HCT116 (cell line): ENCODE measurements around the gene PRKCZ. TPM values are rescaled to one million over a fixed set of nuclear protein-coding genes. Genes with fewer than 3 reads are reported as not detected.

Experiments used
- ATAC-seq: fragments of 200-7000 bp; cut with Tn5 transposase; 2 replicates; pipeline ENCODE4 v1.9.1; 2020; ENCODE audit warnings: mild to moderate bottlenecking, moderate library complexity
- BruUV-seq: library from RNA; stranded (reverse); fragments of 400-500 nt; replicated peaks from 2 replicates; lab custom pipeline; 2021; lab: Mats Ljungman, UMichigan
- CTCF ChIA-PET: fragments of 300-600 bp; sonication (Branson Sonifier 250); formaldehyde crosslinking; loops from one replicate; lab custom pipeline; 2021; ENCODE audit warnings: antibody characterized with exemption; lab: Charles Lee
- POLR2A ChIA-PET: fragments of 300-600, 350-600 bp; sonication (Branson Sonifier 250); formaldehyde crosslinking; loops from one replicate; lab custom pipeline; 2021; ENCODE audit warnings: antibody characterized with exemption; lab: Charles Lee
- RAD21 ChIA-PET, 2 experiments: fragments of 300-600 bp; sonication (Branson Sonifier 250); formaldehyde crosslinking; loops; one replicate each; lab custom pipeline; 2023; ENCODE audit warnings: low total read pairs in 2 of 2; ENCODE audit not compliant: uncharacterized antibody in 2 of 2, unreplicated experiment in 2 of 2, low non-redundant PET in 1 of 2; lab: Charles Lee
- DNase-seq: peaks from one replicate; pipeline ENCODE4 v3.0.0-alpha.2; 2010; ENCODE audit warnings: low read depth, low spot score
- H2AFZ ChIP-seq: fragments of 200-600 bp; shearing (Covaris generic), sonication (generic); 2 replicates; pipeline ENCODE4 v1.6.1; 2017; ENCODE audit warnings: low read depth, mixed run types, mixed read lengths, antibody characterized with exemption, low read length; ENCODE audit not compliant: poor library complexity, severe bottlenecking
- H3K27ac ChIP-seq: 2 replicates; pipeline ENCODE4 v1.5.1; 2012; ENCODE audit warnings: low read depth, low read length
- H3K27me3 ChIP-seq: fragments of 200-600 bp; sonication (generic); 2 replicates; pipeline ENCODE4 v1.6.1; 2016; ENCODE audit warnings: mixed run types, low read length, mixed read lengths; ENCODE audit not compliant: insufficient read depth
- H3K36me3 ChIP-seq, 2 experiments: fragments of 200-500 bp in 1 of 2; fragments of 200-600 bp in 1 of 2; sonication (Bioruptor generic) in 1 of 2; sonication (generic) in 1 of 2; 2 replicates each; pipeline versions ENCODE4 v1.5.1 to v1.6.1; 2014 to 2016; ENCODE audit warnings: low read length in 2 of 2, inconsistent platforms in 1 of 2, mixed read lengths in 1 of 2, mixed run types in 1 of 2; ENCODE audit not compliant: insufficient read depth in 2 of 2, control insufficient read depth in 1 of 2
- H3K4me1 ChIP-seq, 2 experiments: fragments of 200-600 bp in 1 of 2; sonication (generic) in 1 of 2; 2 replicates each; pipeline versions ENCODE4 v1.5.1 to v1.6.1; 2012 to 2017; ENCODE audit warnings: low read length in 2 of 2, inconsistent platforms in 1 of 2, mild to moderate bottlenecking in 1 of 2, mixed read lengths in 1 of 2, mixed run types in 1 of 2, moderate library complexity in 1 of 2; ENCODE audit not compliant: insufficient read depth in 2 of 2, control insufficient read depth in 1 of 2
- H3K4me2 ChIP-seq: fragments of 200-600 bp; sonication (generic); 2 replicates; pipeline ENCODE4 v1.6.1; 2017; ENCODE audit warnings: mixed run types, low read length, mixed read lengths
- H3K4me3 ChIP-seq, 2 experiments: fragments of 200-600 bp in 1 of 2; sonication (generic) in 1 of 2; replicated peaks in 1 of 2; 2 replicates each; pipeline ENCODE4 v1.5.1; 2011 to 2016; ENCODE audit warnings: low read length in 2 of 2, control low read depth in 1 of 2, low read depth in 1 of 2, mild to moderate bottlenecking in 1 of 2, mixed read lengths in 1 of 2, mixed run types in 1 of 2
- H3K79me2 ChIP-seq: fragments of 200-600 bp; sonication (generic); 2 replicates; pipeline ENCODE4 v1.6.1; 2017; ENCODE audit warnings: mild to moderate bottlenecking, mixed run types, low read length, moderate library complexity, mixed read lengths; ENCODE audit not compliant: insufficient read depth
- H3K9ac ChIP-seq: fragments of 200-600 bp; sonication (generic); 2 replicates; pipeline ENCODE4 v1.6.1; 2016; ENCODE audit warnings: low read length, mixed read lengths
- H3K9me2 ChIP-seq: fragments of 200-600 bp; sonication (generic), shearing (Covaris generic); 2 replicates; pipeline ENCODE4 v1.6.1; 2017; ENCODE audit warnings: mixed run types, mild to moderate bottlenecking, moderate library complexity; ENCODE audit not compliant: insufficient read depth
- H3K9me3 ChIP-seq, 2 experiments: fragments of 200-500 bp in 1 of 2; fragments of 200-600 bp in 1 of 2; sonication (Bioruptor generic) in 1 of 2; sonication (generic) in 1 of 2; 2 replicates each; pipeline ENCODE4 v1.6.1; 2014 to 2017; ENCODE audit warnings: low read length in 2 of 2, mixed read lengths in 2 of 2, inconsistent platforms in 1 of 2, low read depth in 1 of 2, mild to moderate bottlenecking in 1 of 2, mixed run types in 1 of 2, moderate library complexity in 1 of 2; ENCODE audit not compliant: control insufficient read depth in 1 of 2, insufficient read depth in 1 of 2
- H4K20me1 ChIP-seq: fragments of 200-600 bp; sonication (generic), shearing (Covaris generic); 2 replicates; pipeline ENCODE4 v1.6.1; 2017; ENCODE audit warnings: mixed run types, mild to moderate bottlenecking, moderate library complexity; ENCODE audit not compliant: insufficient read depth
- CEBPB ChIP-seq: IDR thresholded peaks from 2 replicates; pipeline ENCODE4 v1.6.1; 2012; ENCODE audit warnings: low read depth
- EGR1 ChIP-seq: IDR thresholded peaks from 2 replicates; pipeline ENCODE4 v1.6.1; 2012; ENCODE audit warnings: low read depth
- ELF1 ChIP-seq: IDR thresholded peaks from 2 replicates; pipeline ENCODE4 v1.6.1; 2012; ENCODE audit warnings: low read depth, borderline replicate concordance
- EZH2phosphoT487 ChIP-seq: fragments of 200-600 bp; IDR thresholded peaks from 2 replicates; pipeline ENCODE4 v1.6.1; 2018; ENCODE audit warnings: antibody characterized with exemption, borderline replicate concordance
- FOSL1 ChIP-seq: IDR thresholded peaks from 2 replicates; pipeline ENCODE4 v1.6.1; 2012; ENCODE audit warnings: low read depth
- JUND ChIP-seq: IDR thresholded peaks from 2 replicates; pipeline ENCODE4 v1.6.1; 2012
- POLR2A ChIP-seq: IDR thresholded peaks from 2 replicates; pipeline ENCODE4 v1.7.0; 2011; ENCODE audit warnings: borderline replicate concordance; ENCODE audit not compliant: insufficient read depth, insufficient read length; ENCODE audit errors: extremely low read depth
- POLR2AphosphoS5 ChIP-seq: IDR thresholded peaks from 2 replicates; pipeline ENCODE4 v1.6.1; 2011; ENCODE audit warnings: mild to moderate bottlenecking, low read depth, low read length, moderate library complexity
- RAD21 ChIP-seq: IDR thresholded peaks from 2 replicates; pipeline ENCODE4 v1.6.1; 2012; ENCODE audit warnings: low read depth, mild to moderate bottlenecking
- SP1 ChIP-seq: IDR thresholded peaks from 2 replicates; pipeline ENCODE4 v1.6.1; 2012; ENCODE audit warnings: low read depth
- YY1 ChIP-seq: IDR thresholded peaks from 2 replicates; pipeline ENCODE4 v1.6.1; 2011; ENCODE audit warnings: low read length, low read depth, moderate library complexity, mild to moderate bottlenecking; ENCODE audit not compliant: insufficient replicate concordance; ENCODE audit errors: extremely low read depth
- ZFX ChIP-seq: fragments of 450-650 bp; IDR thresholded peaks from 2 replicates; pipeline ENCODE4 v1.6.1; 2017
- intact Hi-C: fragments of 100-400 bp; cut with micrococcal nuclease; formaldehyde crosslinking; loops from 2 replicates; pipeline ENCODE4 v1.10.0; 2022
- total RNA-seq: library from RNA; stranded (reverse); gene quantifications from one replicate; pipeline ENCODE4 v1.2.1, GENCODE V29; 2021; ENCODE audit not compliant: unreplicated experiment
- TF ChIP-seq, protein P1 (sequence below): IDR thresholded peaks from 2 replicates; pipeline ENCODE4 v1.6.1; 2012; ENCODE audit warnings: low read depth

The PRKCZ gene
- total RNA-seq, 1 experiment from 2014 or later, result 46.8 TPM

DNA sequence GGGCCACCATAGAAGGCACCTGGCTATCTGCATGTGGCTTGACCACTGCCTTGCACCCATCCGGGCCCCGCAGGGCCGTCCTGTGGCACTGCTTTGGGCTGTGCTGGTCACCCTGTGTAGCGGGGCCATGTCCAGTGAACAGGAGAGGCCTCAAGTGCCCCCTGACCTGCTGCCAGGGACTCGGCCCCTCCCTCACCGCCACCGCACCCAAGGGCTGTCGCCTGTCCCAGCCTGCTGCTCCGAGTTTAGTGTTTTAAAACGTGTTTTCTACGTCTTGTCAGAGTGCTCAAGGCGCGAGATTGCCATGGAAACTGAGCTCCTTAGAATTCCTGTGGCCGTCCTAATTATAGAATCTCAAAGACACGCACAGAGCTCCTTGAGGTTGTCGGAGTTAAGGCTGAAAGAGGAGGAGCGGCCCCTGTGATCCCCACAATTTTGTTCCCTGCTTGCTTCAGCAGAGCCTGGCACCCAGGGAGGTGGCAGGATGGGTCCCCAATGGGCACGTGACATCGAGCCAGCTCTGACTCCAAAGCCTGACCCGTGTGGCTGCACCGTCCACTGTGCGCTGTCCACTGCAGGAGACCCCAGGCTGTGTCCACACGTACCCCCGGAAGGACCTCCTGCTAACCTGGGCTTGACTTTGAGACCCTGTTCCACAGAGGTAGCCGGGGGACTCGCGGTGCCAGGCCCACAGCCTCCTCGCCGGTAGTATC lies 78.1 kb downstream of the PRKCZ start:
- no peaks in the 10 kb centered on the region for H3K27me3 ChIP-seq
- intact Hi-C loops, result no loop called here
- BruUV-seq, result no TSS peak
- H4K20me1 ChIP-seq, result no peaks in the 10 kb centered on the region
- no peak overlapping the region for H3K4me2 ChIP-seq
- H3K9me2 ChIP-seq, result no peaks in the 10 kb centered on the region
- ATAC-seq (no peak), DNase-seq (no peak)
- POLR2A ChIA-PET, result no interaction called here
- H3K4me3 ChIP-seq, result no peak overlapping the region
- no peak overlapping the region for H2AFZ ChIP-seq
- CTCF ChIA-PET, result no interaction called here
- H3K4me1 ChIP-seq, result peaks cover 9 to 16% of the 10 kb centered on the region in 2 experiments
- H3K27ac ChIP-seq, result no peak overlapping the region
- RAD21 ChIA-PET, result no interaction called here
- no peak overlapping the region for H3K9ac ChIP-seq
- no peaks in the 10 kb centered on the region for H3K36me3 ChIP-seq
- H3K79me2 ChIP-seq, result no peaks in the 10 kb centered on the region; the same call in 1 of the 2 replicates
- TF ChIP-seq, protein P1, sequence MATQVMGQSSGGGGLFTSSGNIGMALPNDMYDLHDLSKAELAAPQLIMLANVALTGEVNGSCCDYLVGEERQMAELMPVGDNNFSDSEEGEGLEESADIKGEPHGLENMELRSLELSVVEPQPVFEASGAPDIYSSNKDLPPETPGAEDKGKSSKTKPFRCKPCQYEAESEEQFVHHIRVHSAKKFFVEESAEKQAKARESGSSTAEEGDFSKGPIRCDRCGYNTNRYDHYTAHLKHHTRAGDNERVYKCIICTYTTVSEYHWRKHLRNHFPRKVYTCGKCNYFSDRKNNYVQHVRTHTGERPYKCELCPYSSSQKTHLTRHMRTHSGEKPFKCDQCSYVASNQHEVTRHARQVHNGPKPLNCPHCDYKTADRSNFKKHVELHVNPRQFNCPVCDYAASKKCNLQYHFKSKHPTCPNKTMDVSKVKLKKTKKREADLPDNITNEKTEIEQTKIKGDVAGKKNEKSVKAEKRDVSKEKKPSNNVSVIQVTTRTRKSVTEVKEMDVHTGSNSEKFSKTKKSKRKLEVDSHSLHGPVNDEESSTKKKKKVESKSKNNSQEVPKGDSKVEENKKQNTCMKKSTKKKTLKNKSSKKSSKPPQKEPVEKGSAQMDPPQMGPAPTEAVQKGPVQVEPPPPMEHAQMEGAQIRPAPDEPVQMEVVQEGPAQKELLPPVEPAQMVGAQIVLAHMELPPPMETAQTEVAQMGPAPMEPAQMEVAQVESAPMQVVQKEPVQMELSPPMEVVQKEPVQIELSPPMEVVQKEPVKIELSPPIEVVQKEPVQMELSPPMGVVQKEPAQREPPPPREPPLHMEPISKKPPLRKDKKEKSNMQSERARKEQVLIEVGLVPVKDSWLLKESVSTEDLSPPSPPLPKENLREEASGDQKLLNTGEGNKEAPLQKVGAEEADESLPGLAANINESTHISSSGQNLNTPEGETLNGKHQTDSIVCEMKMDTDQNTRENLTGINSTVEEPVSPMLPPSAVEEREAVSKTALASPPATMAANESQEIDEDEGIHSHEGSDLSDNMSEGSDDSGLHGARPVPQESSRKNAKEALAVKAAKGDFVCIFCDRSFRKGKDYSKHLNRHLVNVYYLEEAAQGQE, result no peak
- TF ChIP-seq JUND (no peak), FOSL1 (no peak), EGR1 (no peak), ZFX (no peak), EZH2phosphoT487 (no peak), YY1 (no peak), POLR2AphosphoS5 (no peak), RAD21 (no peak), ELF1 (no peak), POLR2A (no peak), SP1 (no peak), CEBPB (no peak)
- H3K9me3 ChIP-seq, result no peaks in the 10 kb centered on the region
